Measurements from ENCODE around the gene POC1A. TPM values are rescaled to one million over a fixed set of nuclear protein-coding genes. Genes with fewer than 3 reads are reported as not detected.
"Not testable (repeated sequence)": the region's sequence is repeated elsewhere in the genome, so short reads cannot be mapped to it uniquely, and the experiment has no call there.

The POC1A gene
- total RNA-seq, 2 experiments from 2014 or later: 32.3 to 32.7 TPM

- no peaks in the 10 kb centered on the region for H3K4me1 Mint-ChIP-seq (ENCODE audit: low read depth)
- DNase-seq: no peak
- no peaks in the 10 kb centered on the region for H3K27me3 Mint-ChIP-seq (ENCODE audit: low read depth)
- no peaks in the 10 kb centered on the region for H3K9me3 Mint-ChIP-seq
- no peak overlapping the region for H3K27ac Mint-ChIP-seq
- H3K4me3 Mint-ChIP-seq: no peak overlapping the region
- no peaks in the 10 kb centered on the region for H3K36me3 Mint-ChIP-seq (ENCODE audit: low read depth)
- CTCF ChIA-PET: interaction anchor here (1.2 to 1.6 kb wide), 2 partner anchors 164 to 172 kb away, joined by 3 to 7 read pairs; no protein-coding TSS in a partner anchor
- intact Hi-C loops (cut with micrococcal nuclease): no loop called here
Measured at GRCh38 chr3:52167240-52167639, 13.0 kb upstream of the POC1A start.

- CTCF ChIA-PET: interaction anchor here (1.1 to 2.1 kb wide), 2 partner anchors 17 to 160 kb away, joined by 3 to 6 read pairs; no protein-coding TSS in a partner anchor
- Mint-ChIP-seq H3K4me1 (ENCODE audit: low read depth) (no peaks in the 10 kb centered on the region), H3K27ac (no peak overlapping the region), H3K4me3 (no peak overlapping the region), H3K9me3 (no peaks in the 10 kb centered on the region), H3K27me3 (ENCODE audit: low read depth) (no peaks in the 10 kb centered on the region), H3K36me3 (ENCODE audit: low read depth) (no peaks in the 10 kb centered on the region)
- DNase-seq: no peak
- intact Hi-C loops (cut with micrococcal nuclease): no loop called here
Measured at GRCh38 chr3:52162250-52162872, 8.1 kb upstream of the POC1A start.

GRCh38 chr3:52159503-52159902, 5.3 kb upstream of the POC1A start:
- DNase-seq: no peak
- CTCF ChIA-PET: interaction anchor here (0.5 to 1.6 kb wide), 3 partner anchors 11 to 493 kb away, joined by 3 to 6 read pairs (median 3); no protein-coding TSS in a partner anchor
- no peaks in the 10 kb centered on the region for H3K9me3 Mint-ChIP-seq
- H3K4me3 Mint-ChIP-seq: no peak overlapping the region
- intact Hi-C loops (cut with micrococcal nuclease): no loop called here
- H3K36me3 Mint-ChIP-seq (ENCODE audit: low read depth): no peaks in the 10 kb centered on the region
- no peak overlapping the region for H3K27ac Mint-ChIP-seq
- no peaks in the 10 kb centered on the region for H3K27me3 Mint-ChIP-seq (ENCODE audit: low read depth)
- H3K4me1 Mint-ChIP-seq (ENCODE audit: low read depth): peaks cover 8% of the 10 kb centered on the region

GRCh38 chr3:52155912-52156311, 1.7 kb upstream of the POC1A start:
- Mint-ChIP-seq H3K27me3 (ENCODE audit: low read depth) (no peaks in the 10 kb centered on the region), H3K4me3 (peak overlapping the region; percentile 91), H3K4me1 (ENCODE audit: low read depth) (peaks cover 18% of the 10 kb centered on the region), H3K27ac (peak overlapping the region; percentile 69), H3K36me3 (ENCODE audit: low read depth) (no peaks in the 10 kb centered on the region), H3K9me3 (no peaks in the 10 kb centered on the region)
- CTCF ChIA-PET: interaction anchor here (1.6 to 1.7 kb wide), 2 partner anchors 11 to 99 kb away, joined by 4 to 6 read pairs; partner anchors contain the start of gene DUSP7
- intact Hi-C loops (cut with micrococcal nuclease): loop anchor here (2.0 kb wide), 3 partner anchors 123 to 299 kb away; partner anchors contain the start of genes NISCH, RPL29, TNNC1 and WDR82
- no peak for DNase-seq

GRCh38 chr3:52153389-52154096, 680 bp downstream of the POC1A start:
- Mint-ChIP-seq H3K27me3 (ENCODE audit: low read depth) (no peaks in the 10 kb centered on the region), H3K27ac (peak overlapping the region; percentile 65), H3K9me3 (no peaks in the 10 kb centered on the region), H3K36me3 (ENCODE audit: low read depth) (peaks cover 6% of the 10 kb centered on the region), H3K4me1 (ENCODE audit: low read depth) (peaks cover 18% of the 10 kb centered on the region), H3K4me3 (peak overlapping the region; percentile 91)
- intact Hi-C loops (cut with micrococcal nuclease): loop anchor here (1.0 to 5.0 kb wide), 11 partner anchors 45 to 653 kb away; partner anchors contain the start of genes ACY1, ALAS1, DCAF1 and NISCH
- DNase-seq: peak; percentile 50
- CTCF ChIA-PET: interaction anchor here (1.2 to 2.9 kb wide), 5 partner anchors 9 to 185 kb away, joined by 3 to 14 read pairs (median 7); partner anchors contain the start of gene DUSP7

- not testable (repeated sequence) for H3K4me3 Mint-ChIP-seq; H3K36me3 Mint-ChIP-seq (ENCODE audit: low read depth); H3K27me3 Mint-ChIP-seq (ENCODE audit: low read depth); H3K27ac Mint-ChIP-seq; H3K9me3 Mint-ChIP-seq; DNase-seq
- CTCF ChIA-PET: interaction anchor here (1.0 to 2.9 kb wide), 2 partner anchors 9 to 98 kb away, joined by 4 to 13 read pairs; no protein-coding TSS in a partner anchor
- peaks cover 18% of the 10 kb centered on the region for H3K4me1 Mint-ChIP-seq (ENCODE audit: low read depth)
- intact Hi-C loops (cut with micrococcal nuclease): loop anchor here (5.0 kb wide), 1 partner anchor 65 kb away; no protein-coding TSS in a partner anchor
Measured at GRCh38 chr3:52151991-52152390, 2.2 kb downstream of the POC1A start.

GRCh38 chr3:52150860-52151259, 3.4 kb downstream of the POC1A start:
- no peak overlapping the region for H3K27ac Mint-ChIP-seq
- CTCF ChIA-PET: interaction anchor here (0.7 kb wide), 1 partner anchor 188 kb away, joined by 3 read pairs; no protein-coding TSS in a partner anchor
- peaks cover 18% of the 10 kb centered on the region for H3K4me1 Mint-ChIP-seq (ENCODE audit: low read depth)
- H3K36me3 Mint-ChIP-seq (ENCODE audit: low read depth): peaks cover 12% of the 10 kb centered on the region
- DNase-seq: no peak
- no peaks in the 10 kb centered on the region for H3K9me3 Mint-ChIP-seq
- intact Hi-C loops (cut with micrococcal nuclease): loop anchor here (5.0 kb wide), 1 partner anchor 66 kb away; no protein-coding TSS in a partner anchor
- no peak overlapping the region for H3K4me3 Mint-ChIP-seq
- no peaks in the 10 kb centered on the region for H3K27me3 Mint-ChIP-seq (ENCODE audit: low read depth)

- intact Hi-C loops (cut with micrococcal nuclease): loop anchor here (5.0 kb wide), 1 partner anchor 67 kb away; no protein-coding TSS in a partner anchor
- CTCF ChIA-PET: interaction anchor here (0.7 kb wide), 1 partner anchor 189 kb away, joined by 3 read pairs; no protein-coding TSS in a partner anchor
- H3K4me3 Mint-ChIP-seq: no peak overlapping the region
- no peak for DNase-seq
- H3K9me3 Mint-ChIP-seq: no peaks in the 10 kb centered on the region
- H3K27me3 Mint-ChIP-seq (ENCODE audit: low read depth): no peaks in the 10 kb centered on the region
- H3K4me1 Mint-ChIP-seq (ENCODE audit: low read depth): peaks cover 13% of the 10 kb centered on the region
- peaks cover 16% of the 10 kb centered on the region for H3K36me3 Mint-ChIP-seq (ENCODE audit: low read depth)
- H3K27ac Mint-ChIP-seq: no peak overlapping the region
Measured at GRCh38 chr3:52150357-52150756, 3.9 kb downstream of the POC1A start.

GRCh38 chr3:52149726-52150125, 4.5 kb downstream of the POC1A start:
- Mint-ChIP-seq H3K27ac (no peak overlapping the region), H3K36me3 (ENCODE audit: low read depth) (peaks cover 21% of the 10 kb centered on the region), H3K9me3 (no peaks in the 10 kb centered on the region), H3K4me1 (ENCODE audit: low read depth) (peaks cover 10% of the 10 kb centered on the region), H3K4me3 (no peak overlapping the region), H3K27me3 (ENCODE audit: low read depth) (no peaks in the 10 kb centered on the region)
- CTCF ChIA-PET: no interaction called here
- intact Hi-C loops (cut with micrococcal nuclease): loop anchor here (5.0 kb wide), 1 partner anchor 68 kb away; no protein-coding TSS in a partner anchor
- no peak for DNase-seq

- Mint-ChIP-seq H3K4me1 (ENCODE audit: low read depth) (peaks cover 14% of the 10 kb centered on the region), H3K4me3 (no peak overlapping the region), H3K27ac (no peak overlapping the region), H3K27me3 (ENCODE audit: low read depth) (no peaks in the 10 kb centered on the region), H3K9me3 (no peaks in the 10 kb centered on the region), H3K36me3 (ENCODE audit: low read depth) (peaks cover 23% of the 10 kb centered on the region)
- no peak for DNase-seq
- intact Hi-C loops (cut with micrococcal nuclease): no loop called here
- CTCF ChIA-PET: interaction anchor here (0.8 to 1.4 kb wide), 4 partner anchors 10 to 190 kb away, joined by 3 to 6 read pairs (median 5); no protein-coding TSS in a partner anchor
Measured at GRCh38 chr3:52149021-52149420, 5.2 kb downstream of the POC1A start.

GRCh38 chr3:52147804-52148203, 6.4 kb downstream of the POC1A start:
- H3K4me1 Mint-ChIP-seq (ENCODE audit: low read depth): peaks cover 6% of the 10 kb centered on the region
- H3K36me3 Mint-ChIP-seq (ENCODE audit: low read depth): peaks cover 29% of the 10 kb centered on the region
- DNase-seq: no peak
- H3K27ac Mint-ChIP-seq: no peak overlapping the region
- H3K4me3 Mint-ChIP-seq: no peak overlapping the region
- H3K9me3 Mint-ChIP-seq: no peaks in the 10 kb centered on the region
- CTCF ChIA-PET: interaction anchor here (0.6 to 6.3 kb wide), 5 partner anchors 12 to 329 kb away, joined by 3 to 77 read pairs (median 4); no protein-coding TSS in a partner anchor
- intact Hi-C loops (cut with micrococcal nuclease): no loop called here
- H3K27me3 Mint-ChIP-seq (ENCODE audit: low read depth): no peaks in the 10 kb centered on the region

- intact Hi-C loops (cut with micrococcal nuclease): no loop called here
- no peak overlapping the region for H3K27ac Mint-ChIP-seq
- H3K4me3 Mint-ChIP-seq: no peak overlapping the region
- no peaks in the 10 kb centered on the region for H3K9me3 Mint-ChIP-seq
- H3K4me1 Mint-ChIP-seq (ENCODE audit: low read depth): peaks cover 4% of the 10 kb centered on the region
- CTCF ChIA-PET: interaction anchor here (6.3 kb wide), 1 partner anchor 144 kb away, joined by 77 read pairs; no protein-coding TSS in a partner anchor
- peaks cover 29% of the 10 kb centered on the region for H3K36me3 Mint-ChIP-seq (ENCODE audit: low read depth)
- no peak for DNase-seq
- H3K27me3 Mint-ChIP-seq (ENCODE audit: low read depth): no peaks in the 10 kb centered on the region
Measured at GRCh38 chr3:52146811-52147210, 7.4 kb downstream of the POC1A start.
